Left lung (tissue), 10 donors: ENCODE data around the gene BFSP2. TPM values are rescaled to one million over a fixed set of nuclear protein-coding genes. Genes with fewer than 3 reads are reported as not detected.
A peak's percentile ranks its signal among the peaks of the same experiment; 100 is the strongest.
"Not testable (repeated sequence)": the region's sequence is repeated elsewhere in the genome, so short reads cannot be mapped to it uniquely, and the experiment has no call there.

Experiments used
- ATAC-seq: fragments of 200-7000 bp; cut with Tn5 transposase; one replicate; pipeline ENCODE4 v1.9.1; 2020; ENCODE audit warnings: moderate library complexity
- DNase-seq, 4 donors: peaks; one replicate each; pipeline ENCODE4 v3.0.0-alpha.2; 2013 to 2020
- H3K27ac ChIP-seq, 2 donors: fragments of 200-600 bp; sonication (generic) in 1 of 2; one replicate each; pipeline versions ENCODE4 v1.5.0 to v1.8.0; 2020 to 2021
- H3K27me3 ChIP-seq, 2 donors: fragments of 200-600 bp; sonication (generic) in 1 of 2; one replicate each; pipeline versions ENCODE4 v1.5.0 to v1.8.0; 2020 to 2021
- H3K36me3 ChIP-seq, 2 donors: fragments of 200-600 bp; sonication (generic) in 1 of 2; one replicate each; pipeline versions ENCODE4 v1.5.0 to v1.8.0; 2020 to 2021
- H3K4me1 ChIP-seq, 2 donors: fragments of 200-600 bp; one replicate each; pipeline ENCODE4 v1.8.0; 2021
- H3K4me3 ChIP-seq, 2 donors: fragments of 200-600 bp; sonication (generic) in 1 of 2; one replicate each; pipeline versions ENCODE4 v1.5.0 to v1.8.0; 2020 to 2021; ENCODE audit warnings: mild to moderate bottlenecking in 1 of 2
- H3K9me3 ChIP-seq, 2 donors: fragments of 200-600 bp; sonication (generic) in 1 of 2; one replicate each; pipeline versions ENCODE4 v1.5.0 to v1.8.0; 2020 to 2021
- intact Hi-C, 2 donors: fragments of 100-400 bp; cut with DNase I; formaldehyde crosslinking; loops; one replicate each; pipeline versions ENCODE4 v1.11.2 to v1.14.2; 2022
- polyA plus RNA-seq, 6 donors: library from polyadenylated mRNA; unstranded; fragments of 120-200 nt; gene quantifications; one replicate each; pipeline ENCODE4 v1.2.1, GENCODE V29; 2013; ENCODE audit not compliant: insufficient read length in 6 of 6
- total RNA-seq, 2 donors: library from RNA; stranded (reverse); fragmentation: NEBNext Ultra II Directional; extraction: Animal tissue kit (Norgen Biotek cat#: 25700); gene quantifications; one replicate each; pipeline ENCODE4 v1.2.1, GENCODE V29; 2021
- TF ChIP-seq, protein P1 (sequence below), 2 donors: fragments of 200-600 bp; sonication (generic) in 1 of 2; IDR thresholded peaks; one replicate each; pipeline versions ENCODE4 v1.5.0 to v1.8.0; 2021; ENCODE audit warnings: antibody characterized with exemption in 2 of 2
- donor health status: DM: no; HTN: yes; CAD: no.
- donor health status: DM: no; HTN: no; CAD: no.

Gene BFSP2
- total and polyA plus RNA-seq, 8 donors = not detected

DNA sequence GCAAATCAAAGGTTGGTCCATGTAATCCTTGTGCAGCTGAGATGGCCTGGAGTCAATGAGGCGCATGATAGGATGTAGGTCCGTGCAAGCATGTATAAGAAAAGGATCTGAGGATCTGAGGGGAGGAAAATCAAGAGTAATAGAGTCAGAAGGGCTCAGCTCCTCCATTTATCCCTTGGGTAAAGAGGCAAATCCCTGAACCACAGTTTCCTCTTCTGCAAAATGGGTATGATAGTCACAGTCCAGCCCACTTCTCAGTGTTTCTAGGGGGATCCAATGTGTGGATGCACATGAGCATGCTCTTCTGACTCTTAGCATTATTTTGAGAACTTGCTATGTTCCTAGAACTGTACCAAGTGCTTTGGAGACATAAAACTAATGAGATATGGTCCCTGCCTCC, 67.9 kb downstream of the BFSP2 start:
- no peak overlapping the region for H3K27ac ChIP-seq
- H3K27me3 ChIP-seq = no peaks in the 10 kb centered on the region
- H3K9me3 ChIP-seq = no peaks in the 10 kb centered on the region
- no peaks in the 10 kb centered on the region for H3K36me3 ChIP-seq
- intact Hi-C loops = no loop called here
- no peak for DNase-seq
- TF ChIP-seq, protein P1, sequence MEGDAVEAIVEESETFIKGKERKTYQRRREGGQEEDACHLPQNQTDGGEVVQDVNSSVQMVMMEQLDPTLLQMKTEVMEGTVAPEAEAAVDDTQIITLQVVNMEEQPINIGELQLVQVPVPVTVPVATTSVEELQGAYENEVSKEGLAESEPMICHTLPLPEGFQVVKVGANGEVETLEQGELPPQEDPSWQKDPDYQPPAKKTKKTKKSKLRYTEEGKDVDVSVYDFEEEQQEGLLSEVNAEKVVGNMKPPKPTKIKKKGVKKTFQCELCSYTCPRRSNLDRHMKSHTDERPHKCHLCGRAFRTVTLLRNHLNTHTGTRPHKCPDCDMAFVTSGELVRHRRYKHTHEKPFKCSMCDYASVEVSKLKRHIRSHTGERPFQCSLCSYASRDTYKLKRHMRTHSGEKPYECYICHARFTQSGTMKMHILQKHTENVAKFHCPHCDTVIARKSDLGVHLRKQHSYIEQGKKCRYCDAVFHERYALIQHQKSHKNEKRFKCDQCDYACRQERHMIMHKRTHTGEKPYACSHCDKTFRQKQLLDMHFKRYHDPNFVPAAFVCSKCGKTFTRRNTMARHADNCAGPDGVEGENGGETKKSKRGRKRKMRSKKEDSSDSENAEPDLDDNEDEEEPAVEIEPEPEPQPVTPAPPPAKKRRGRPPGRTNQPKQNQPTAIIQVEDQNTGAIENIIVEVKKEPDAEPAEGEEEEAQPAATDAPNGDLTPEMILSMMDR (IDR thresholded peaks at IDR 0.05) = no peak
- no peak overlapping the region for H3K4me3 ChIP-seq
- ATAC-seq = no peak
- no peaks in the 10 kb centered on the region for H3K4me1 ChIP-seq

DNA sequence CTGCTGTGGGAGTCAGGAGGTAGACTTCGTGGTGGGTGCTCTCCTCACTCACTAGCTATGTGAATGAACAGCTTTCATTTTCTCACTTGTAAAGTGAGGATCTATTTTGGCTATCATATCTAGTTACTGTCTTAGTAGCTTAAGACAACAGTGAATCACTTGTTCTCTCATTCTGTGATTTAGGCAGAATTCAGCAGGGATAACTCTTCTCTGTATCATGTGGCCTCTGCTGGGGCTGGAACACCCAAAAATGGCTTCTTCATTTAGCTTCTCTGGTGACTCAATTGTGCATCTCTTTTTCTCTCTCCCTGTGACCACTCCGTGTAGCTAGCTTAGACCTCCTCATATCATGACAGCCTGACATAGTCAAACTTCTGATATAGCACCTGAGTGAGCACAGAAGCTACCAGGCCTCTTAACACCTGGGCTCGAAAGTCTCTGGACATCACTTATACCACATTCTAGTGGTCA, 68.4 kb downstream of the BFSP2 start:
- H3K9me3 ChIP-seq = no peaks in the 10 kb centered on the region
- no peak for DNase-seq
- ATAC-seq = no peak
- H3K4me3 ChIP-seq = no peak overlapping the region
- H3K27me3 ChIP-seq = no peaks in the 10 kb centered on the region
- no peaks in the 10 kb centered on the region for H3K4me1 ChIP-seq
- TF ChIP-seq, protein P1 (IDR thresholded peaks at IDR 0.05) = no peak
- no peaks in the 10 kb centered on the region for H3K36me3 ChIP-seq
- intact Hi-C loops = no loop called here
- H3K27ac ChIP-seq = no peak overlapping the region

DNA sequence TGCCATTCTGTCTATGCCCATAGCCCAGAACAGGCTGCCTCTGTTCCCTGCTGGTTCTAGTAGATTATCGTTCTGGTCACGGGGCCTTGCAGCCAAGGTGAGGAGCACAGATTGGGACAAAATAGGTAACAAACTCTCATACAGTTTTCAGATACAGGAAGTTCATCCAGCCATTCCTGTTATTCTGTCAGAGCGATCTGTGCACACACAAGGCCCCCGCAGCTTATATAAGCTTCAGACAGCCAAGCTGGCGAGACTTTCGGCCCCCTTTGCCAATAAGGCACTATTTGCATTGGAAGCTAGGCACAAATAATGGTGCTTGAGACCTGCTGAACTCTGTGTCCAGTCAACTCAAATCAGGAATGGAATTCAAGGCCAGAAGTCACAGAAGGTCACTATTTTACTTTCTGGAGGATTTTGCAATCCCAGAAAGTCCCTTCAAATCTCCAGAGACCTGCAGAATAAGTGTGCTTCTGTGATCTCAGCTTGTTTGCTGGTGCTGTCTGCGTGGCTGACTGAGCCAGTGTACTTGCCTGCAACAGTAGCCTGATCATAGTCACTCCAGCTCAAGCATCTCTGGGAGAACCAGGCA, 69.4 kb downstream of the BFSP2 start:
- TF ChIP-seq, protein P1 (IDR thresholded peaks at IDR 0.05) = no peak
- no peak for DNase-seq
- H3K4me1 ChIP-seq = peaks cover 0 to 6% of the 10 kb centered on the region in 2 donors
- no peaks in the 10 kb centered on the region for H3K27me3 ChIP-seq
- no peak overlapping the region for H3K4me3 ChIP-seq
- no peaks in the 10 kb centered on the region for H3K36me3 ChIP-seq
- H3K9me3 ChIP-seq = no peaks in the 10 kb centered on the region
- intact Hi-C loops = no loop called here
- peak; percentile 66 for ATAC-seq
- no peak overlapping the region for H3K27ac ChIP-seq

DNA sequence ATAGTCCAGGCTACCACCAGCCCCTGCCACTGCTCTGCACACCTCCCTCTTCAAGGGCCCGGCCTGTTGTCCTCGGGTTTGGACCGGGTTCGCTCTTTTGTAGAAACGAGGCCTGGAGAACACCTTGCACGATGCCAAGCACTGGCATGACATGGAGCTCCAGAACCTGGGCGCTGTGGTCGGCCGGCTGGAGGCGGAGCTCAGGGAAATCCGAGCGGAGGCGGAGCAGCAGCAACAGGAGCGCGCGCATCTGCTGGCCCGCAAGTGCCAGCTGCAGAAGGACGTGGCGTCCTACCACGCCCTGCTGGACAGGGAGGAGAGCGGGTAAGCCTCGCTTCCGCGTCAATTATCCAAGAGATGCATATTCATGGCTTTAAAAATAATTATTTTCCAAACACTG, 72.4 kb downstream of the BFSP2 start:
- intact Hi-C loops = no loop called here
- Histone ChIP-seq H3K4me1 (peaks cover 0 to 15% of the 10 kb centered on the region in 2 donors), H3K9me3 (no peaks in the 10 kb centered on the region), H3K27ac (no peak overlapping the region), H3K4me3 (no peak overlapping the region), H3K36me3 (no peaks in the 10 kb centered on the region), H3K27me3 (no peaks in the 10 kb centered on the region)
- peak; percentile 42 for ATAC-seq
- DNase-seq = peak in 2 of 4 donors; percentile 49 to 86
- TF ChIP-seq, protein P1 (IDR thresholded peaks at IDR 0.05) = no peak

DNA sequence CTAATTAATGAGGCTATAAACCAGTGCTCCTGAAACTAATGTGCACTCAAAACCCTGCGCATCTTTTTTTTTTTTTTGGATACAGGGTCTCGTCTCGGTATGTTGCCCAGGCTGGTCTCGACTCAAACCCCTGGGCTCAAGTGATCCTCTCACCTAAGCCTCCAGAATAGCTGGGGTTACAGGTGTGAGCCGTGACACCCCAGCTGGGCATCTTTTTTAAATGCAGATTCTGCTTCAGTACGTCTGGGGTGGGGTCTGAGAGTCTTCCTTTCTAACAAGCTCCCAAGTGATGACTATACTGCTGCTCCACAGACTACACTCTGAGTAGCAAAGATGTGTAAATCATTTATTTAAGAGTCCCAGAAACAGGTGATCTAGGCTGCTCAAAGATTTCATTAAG, 73.0 kb downstream of the BFSP2 start:
- no peak overlapping the region for H3K27ac ChIP-seq
- H3K4me1 ChIP-seq = peaks cover 0 to 15% of the 10 kb centered on the region in 2 donors
- H3K4me3 ChIP-seq = no peak overlapping the region
- no peaks in the 10 kb centered on the region for H3K36me3 ChIP-seq
- TF ChIP-seq, protein P1 (IDR thresholded peaks at IDR 0.05) = no peak
- no peaks in the 10 kb centered on the region for H3K27me3 ChIP-seq
- intact Hi-C loops = no loop called here
- H3K9me3 ChIP-seq = no peaks in the 10 kb centered on the region
- DNase-seq = no peak
- no peak for ATAC-seq

DNA sequence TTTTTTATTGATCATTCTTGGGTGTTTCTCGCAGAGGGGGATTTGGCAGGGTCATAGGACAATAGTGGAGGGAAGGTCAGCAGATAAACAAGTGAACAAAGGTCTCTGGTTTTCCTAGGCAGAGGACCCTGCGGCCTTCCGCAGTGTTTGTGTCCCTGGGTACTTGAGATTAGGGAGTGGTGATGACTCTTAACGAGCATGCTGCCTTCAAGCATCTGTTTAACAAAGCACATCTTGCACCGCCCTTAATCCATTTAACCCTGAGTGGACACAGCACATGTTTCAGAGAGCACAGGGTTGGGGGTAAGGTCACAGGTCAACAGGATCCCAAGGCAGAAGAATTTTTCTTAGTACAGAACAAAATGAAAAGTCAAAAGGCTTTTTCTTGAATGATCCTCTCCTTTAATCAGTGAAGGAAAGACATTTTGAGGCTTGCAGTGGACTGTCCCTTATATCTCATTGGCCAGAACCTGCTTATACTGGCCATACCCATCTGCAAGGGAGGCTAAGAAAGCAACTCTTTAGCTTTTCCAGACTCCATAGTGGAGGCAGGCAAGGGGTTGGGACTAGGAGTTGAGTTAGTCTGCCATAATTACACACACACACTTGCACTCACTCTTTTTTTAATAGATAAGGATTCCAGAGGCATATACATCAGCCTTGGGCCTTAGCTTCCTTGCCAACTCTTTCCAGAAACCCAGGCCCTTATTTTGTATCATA, 73.8 kb downstream of the BFSP2 start:
- H3K4me3 ChIP-seq, H3K9me3 ChIP-seq, ATAC-seq, H3K27me3 ChIP-seq, H3K36me3 ChIP-seq, intact Hi-C loops, DNase-seq: not testable (repeated sequence)
- peak overlapping the region; percentile 3 to 66 for H3K27ac ChIP-seq
- peaks cover 0 to 15% of the 10 kb centered on the region in 2 donors for H3K4me1 ChIP-seq
